HepG2 (cell line): Measurements from ENCODE around the gene GRP. TPM values are rescaled to one million over a fixed set of nuclear protein-coding genes. Genes with fewer than 3 reads are reported as not detected.
A peak's percentile ranks its signal among the peaks of the same experiment; 100 is the strongest.

Source experiments
- ATAC-seq: fragments of 200-7000 bp; cut with Tn5 transposase; 3 replicates; pipeline ENCODE4 v1.9.1; 2020; ENCODE audit warnings: mild to moderate bottlenecking, moderate library complexity
- BruUV-seq: library from RNA; stranded (reverse); fragments of 400-500 nt; replicated peaks from 2 replicates; lab custom pipeline; 2021; lab: Mats Ljungman, UMichigan
- CTCF ChIA-PET: fragments of 300-600 bp; formaldehyde crosslinking; extraction: SDS; loops from one replicate; lab custom pipeline; 2021; ENCODE audit warnings: low total read pairs, inconsistent platforms, low intra/inter-chr PET ratio; lab: Yijun Ruan, JAX
- POLR2A ChIA-PET: fragments of 350-600 bp; sonication (Branson Sonifier 250); formaldehyde crosslinking; loops from one replicate; lab custom pipeline; 2020; ENCODE audit warnings: antibody characterized with exemption, inconsistent platforms; lab: Yijun Ruan, JAX
- DNase-seq: peaks from one replicate; pipeline ENCODE4 v3.0.0-alpha.2; 2015; ENCODE audit warnings: low spot score
- FAIRE-seq: peaks from 3 replicates; lab custom pipeline; 2011; peaks lifted over from hg19 to GRCh38; lab: Jason Lieb, UNC
- H2AFZ ChIP-seq: one replicate; pipeline ENCODE4 v1.6.1; 2011; ENCODE audit warnings: low read length, inconsistent platforms
- H3K27ac ChIP-seq: fragments of 300-600 bp; 3 replicates; pipeline ENCODE4 v1.8.0; 2011; ENCODE audit warnings: mixed run types, mild to moderate bottlenecking, mixed read lengths, low read length, inconsistent platforms; ENCODE audit not compliant: insufficient read depth; ENCODE audit errors: extremely low read length
- H3K27me3 ChIP-seq, 2 experiments: fragments of 200-600 bp in 1 of 2; 2 replicates in 1 of 2; 3 replicates in 1 of 2; pipeline versions ENCODE4 v1.6.0 to v1.8.0; 2011; ENCODE audit warnings: low read length in 2 of 2, mild to moderate bottlenecking in 2 of 2, moderate library complexity in 2 of 2, inconsistent platforms in 1 of 2; ENCODE audit not compliant: insufficient read depth in 2 of 2, control insufficient read depth in 1 of 2
- H3K36me3 ChIP-seq, 2 experiments: fragments of 200-600 bp in 1 of 2; replicated peaks in 1 of 2; 2 replicates in 1 of 2; 3 replicates in 1 of 2; pipeline versions ENCODE4 v1.5.1 to v1.8.0; 2011; ENCODE audit warnings: low read length in 2 of 2, inconsistent platforms in 1 of 2; ENCODE audit not compliant: insufficient read depth in 2 of 2, control insufficient read depth in 1 of 2
- H3K4me1 ChIP-seq: 2 replicates; pipeline ENCODE4 v1.5.1; 2012; ENCODE audit warnings: low read length, inconsistent platforms; ENCODE audit not compliant: insufficient read depth
- H3K4me2 ChIP-seq: 2 replicates; pipeline ENCODE4 v1.6.0; 2011; ENCODE audit warnings: low read depth, low read length, inconsistent platforms
- H3K4me3 ChIP-seq, 3 experiments: fragments of 200-600 bp in 1 of 3; sonication (generic), shearing (Covaris generic) in 1 of 3; replicated peaks in 1 of 3; 2 replicates each; pipeline ENCODE4 v1.5.1; 2011 to 2016; ENCODE audit warnings: low read length in 3 of 3, inconsistent platforms in 2 of 3, low read depth in 2 of 3, mild to moderate bottlenecking in 2 of 3, control low read depth in 1 of 3, mixed read lengths in 1 of 3; ENCODE audit not compliant: insufficient read depth in 1 of 3
- H3K79me2 ChIP-seq: one replicate; pipeline ENCODE4 v1.6.1; 2011; ENCODE audit warnings: low read length, inconsistent platforms; ENCODE audit not compliant: insufficient read depth
- H3K9ac ChIP-seq: 2 replicates; pipeline ENCODE4 v1.6.0; 2011; ENCODE audit warnings: mild to moderate bottlenecking, low read depth, low read length, inconsistent platforms; ENCODE audit not compliant: insufficient read depth
- H3K9me3 ChIP-seq: 2 replicates; pipeline ENCODE4 v1.5.1; 2012; ENCODE audit warnings: mild to moderate bottlenecking, low read length
- H4K20me1 ChIP-seq: 2 replicates; pipeline ENCODE4 v1.6.0; 2011; ENCODE audit warnings: inconsistent platforms, mild to moderate bottlenecking, low read length, moderate library complexity; ENCODE audit not compliant: insufficient read depth
- ATF1 ChIP-seq: IDR thresholded peaks from 2 replicates; pipeline ENCODE4 v1.6.1; 2016; ENCODE audit warnings: mild to moderate bottlenecking, control low read depth
- CCDC6 ChIP-seq: sonication (generic); formaldehyde crosslinking; IDR thresholded peaks from 2 replicates; pipeline ENCODE4 v1.8.1; 2022; ENCODE audit warnings: mild to moderate bottlenecking, missing genetic modification reagents, moderate library complexity
- CEBPB ChIP-seq: IDR thresholded peaks from 2 replicates; pipeline ENCODE4 v1.6.1; 2011; ENCODE audit warnings: low read depth, low read length, improper control_type of control experiment, borderline replicate concordance
- DPF2 ChIP-seq: sonication (generic); formaldehyde crosslinking; IDR thresholded peaks from 2 replicates; pipeline ENCODE4 v1.4.0; 2020; ENCODE audit warnings: mild to moderate bottlenecking, low read depth, missing genetic modification reagents, borderline replicate concordance
- ELF4 ChIP-seq: sonication (generic); formaldehyde crosslinking; IDR thresholded peaks from 2 replicates; pipeline ENCODE4 v1.5.0; 2020; ENCODE audit warnings: missing genetic modification reagents, mild to moderate bottlenecking, moderate library complexity, borderline replicate concordance
- IRF1 ChIP-seq: sonication (generic); formaldehyde crosslinking; IDR thresholded peaks from 2 replicates; pipeline ENCODE4 v1.4.0; 2020; ENCODE audit warnings: low read depth, mild to moderate bottlenecking, missing genetic modification reagents
- PAF1 ChIP-seq: IDR thresholded peaks from 2 replicates; pipeline ENCODE4 v1.6.1; 2016; ENCODE audit warnings: missing genetic modification reagents, missing compliant biosample characterization
- RXRB ChIP-seq: IDR thresholded peaks from 2 replicates; pipeline ENCODE4 v1.6.1; 2016; ENCODE audit warnings: borderline replicate concordance, missing genetic modification reagents, missing compliant biosample characterization
- SIX1 ChIP-seq: sonication (generic); formaldehyde crosslinking; IDR thresholded peaks from 2 replicates; pipeline ENCODE4 v1.4.0; 2020; ENCODE audit warnings: missing genetic modification reagents, borderline replicate concordance
- STAT6 ChIP-seq: sonication (generic); formaldehyde crosslinking; IDR thresholded peaks from 2 replicates; pipeline ENCODE4 v1.4.0; 2020; ENCODE audit warnings: missing genetic modification reagents, mild to moderate bottlenecking, borderline replicate concordance
- ZC3H4 ChIP-seq: sonication (generic); formaldehyde crosslinking; IDR thresholded peaks from 2 replicates; pipeline ENCODE4 v1.4.0; 2020; ENCODE audit warnings: missing genetic modification reagents, borderline replicate concordance
- ZFYVE20 ChIP-seq: sonication (generic); formaldehyde crosslinking; IDR thresholded peaks from 2 replicates; pipeline ENCODE4 v1.8.0; 2023; ENCODE audit warnings: low read depth, mild to moderate bottlenecking, moderate library complexity, missing genetic modification reagents, borderline replicate concordance
- ZNF629 ChIP-seq: sonication (generic); formaldehyde crosslinking; conservative IDR thresholded peaks from 2 replicates; pipeline ENCODE4 v1.5.0; 2020; ENCODE audit warnings: missing genetic modification reagents
- WGBS: methylation state at CpG from one replicate; pipeline ENCODE4 v1.1.6; 2017; ENCODE audit warnings: low lambda C conversion rate; 5-methylcytosine and 5-hydroxymethylcytosine counted together
- in situ Hi-C: cut with HindIII; loops from 2 replicates; pipeline ENCODE4 v1.10.0; 2017; ENCODE audit warnings: low pct_unique_long_range_greater_than_20kb; ENCODE audit not compliant: extremely low pct_ligation_motif_present
- intact Hi-C: fragments of 100-400 bp; cut with micrococcal nuclease; formaldehyde crosslinking; loops from one replicate; pipeline ENCODE4 v1.10.0; 2022; ENCODE audit not compliant: unreplicated experiment
- polyA plus RNA-seq, 8 experiments: library from polyadenylated mRNA; depleted of rRNA in 3 of 8; stranded (reverse) in 7 of 8; unstranded in 1 of 8; fragments of >200 nt; fragmentation: Illumina TruSeq in 4 of 8; extraction: Trizol in 4 of 8; gene quantifications; 2 replicates each; pipeline versions ENCODE4 v1.2.1 to v1.2.3, GENCODE V29; 2011 to 2016; ENCODE audit warnings: low read depth in 4 of 8, missing spikeins in 1 of 8, mixed read lengths in 1 of 8; ENCODE audit not compliant: insufficient read depth in 1 of 8
- total RNA-seq, 5 experiments: library from RNA; depleted of rRNA; stranded (reverse); fragments of >200 nt; fragmentation: Illumina TruSeq; extraction: Trizol; gene quantifications; 2 replicates each; pipeline ENCODE4 v1.2.3, GENCODE V29; 2016; ENCODE audit warnings: low read depth in 1 of 5

Gene GRP
- total and polyA plus RNA-seq, 2 of the 13 experiments (the other 11 are each of a cell fraction or from before 2014, with no cell fraction given): not detected

- in situ Hi-C loops: no loop called here
- peaks cover 9 to 86% of the 10 kb centered on the region in 2 experiments for H3K27me3 ChIP-seq
Observed at GRCh38 chr18:59270689-59271257, 50.8 kb downstream of the GRP start.

GRCh38 chr18:59271606-59272220, 51.8 kb downstream of the GRP start:
- no TSS peak for BruUV-seq
- no peak overlapping the region for H3K4me2 ChIP-seq
- intact Hi-C loops: no loop called here
- TF ChIP-seq DPF2 (CRISPR knock-in tag) (no peak), ZC3H4 (CRISPR knock-in tag) (no peak), ZNF629 (CRISPR knock-in tag) (no peak), PAF1 (no peak), ZFYVE20 (CRISPR knock-in tag) (no peak), ELF4 (CRISPR knock-in tag) (no peak), IRF1 (CRISPR knock-in tag) (no peak), STAT6 (no peak), SIX1 (no peak), CCDC6 (no peak), RXRB (CRISPR knock-in tag) (no peak)

More at GRCh38 chr18:59270689-59271257, 50.8 kb downstream of the GRP start:
- H3K9me3 ChIP-seq: no peaks in the 10 kb centered on the region
- POLR2A ChIA-PET: no interaction called here
- intact Hi-C loops: no loop called here
- DNase-seq (no peak), FAIRE-seq (no peak), ATAC-seq (no peak)
- H2AFZ ChIP-seq: no peak overlapping the region
- no peak overlapping the region for H3K27ac ChIP-seq
- no peak overlapping the region for H3K4me2 ChIP-seq
- H3K4me1 ChIP-seq: no peaks in the 10 kb centered on the region
- no peaks in the 10 kb centered on the region for H3K36me3 ChIP-seq
- no peak overlapping the region for H3K4me3 ChIP-seq
- WGBS: 1% methylated on average over 4 of the region's 4 CpGs
- TF ChIP-seq ATF1 (CRISPR knock-in tag): no peak
- TF ChIP-seq CEBPB: 0 out of 2 replicates have a peak, but pooled peaks have one; percentile 20
- no TSS peak for BruUV-seq
- no peaks in the 10 kb centered on the region for H4K20me1 ChIP-seq
- CTCF ChIA-PET: no interaction called here
- H3K79me2 ChIP-seq: no peaks in the 10 kb centered on the region
- H3K9ac ChIP-seq: no peak overlapping the region

More at GRCh38 chr18:59271606-59272220, 51.8 kb downstream of the GRP start:
- Histone ChIP-seq H3K27me3 (peaks cover 8 to 85% of the 10 kb centered on the region in 2 experiments), H3K4me1 (no peaks in the 10 kb centered on the region), H3K9ac (no peak overlapping the region), H3K9me3 (no peaks in the 10 kb centered on the region), H3K36me3 (no peaks in the 10 kb centered on the region), H2AFZ (no peak overlapping the region), H3K79me2 (no peaks in the 10 kb centered on the region), H3K27ac (no peak overlapping the region), H4K20me1 (no peaks in the 10 kb centered on the region), H3K4me3 (no peak overlapping the region)
- DNase-seq (no peak), ATAC-seq (no peak), FAIRE-seq (no peak)
- in situ Hi-C loops: no loop called here
- ChIA-PET POLR2A (no interaction called here), CTCF (no interaction called here)
- WGBS: 37% methylated on average over 14 of the region's 14 CpGs
